IMR-90 (cell line): ENCODE results near the gene FANCM. TPM values are rescaled to one million over a fixed set of nuclear protein-coding genes. Genes with fewer than 3 reads are reported as not detected.

ENCODE experiments used
- ATAC-seq: fragments of 200-7000 bp; cut with Tn5 transposase; 2 replicates; pipeline ENCODE4 v1.9.1; 2020; ENCODE audit warnings: low read depth, mild to moderate bottlenecking, moderate library complexity
- BruUV-seq: library from RNA; stranded (reverse); fragments of 400-500 nt; replicated peaks from 2 replicates; lab custom pipeline; 2021; lab: Mats Ljungman, UMichigan
- CTCF ChIA-PET: fragments of 300-600 bp; formaldehyde crosslinking; extraction: SDS; loops from one replicate; lab custom pipeline; 2021; ENCODE audit warnings: antibody characterized with exemption; lab: Yijun Ruan, JAX
- POLR2A ChIA-PET: fragments of 300-600 bp; sonication (Branson Sonifier 250); formaldehyde crosslinking; loops from one replicate; lab custom pipeline; 2022; ENCODE audit warnings: antibody characterized with exemption; ENCODE audit not compliant: unreplicated experiment; lab: Charles Lee
- DNase-seq: peaks from one replicate; pipeline ENCODE4 v3.0.0; 2013
- H2AFZ ChIP-seq: replicated peaks from 2 replicates; pipeline ENCODE3; 2013; ENCODE audit warnings: low read length, mild to moderate bottlenecking; ENCODE audit not compliant: poor library complexity
- H2AK5ac ChIP-seq: 2 replicates; pipeline ENCODE4 v1.6.1; 2013; ENCODE audit warnings: low read depth, low read length, inconsistent platforms
- H2AK9ac ChIP-seq: replicated peaks from 2 replicates; pipeline ENCODE3; 2013; ENCODE audit warnings: mild to moderate bottlenecking, low read depth, low read length, moderate library complexity; ENCODE audit not compliant: poor library complexity
- H2BK120ac ChIP-seq: 2 replicates; pipeline ENCODE4 v1.6.1; 2013; ENCODE audit warnings: low read depth, low read length, inconsistent platforms
- H2BK15ac ChIP-seq: 3 replicates; pipeline ENCODE4 v1.6.1; 2013; ENCODE audit warnings: low read depth, low read length, inconsistent platforms
- H2BK20ac ChIP-seq: 2 replicates; pipeline ENCODE4 v1.6.1; 2013; ENCODE audit warnings: low read depth, mild to moderate bottlenecking, inconsistent platforms, low read length, moderate library complexity
- H2BK5ac ChIP-seq: 2 replicates; pipeline ENCODE4 v1.6.1; 2013; ENCODE audit warnings: mild to moderate bottlenecking, low read depth, low read length, inconsistent platforms; ENCODE audit not compliant: poor library complexity, severe bottlenecking
- H3K14ac ChIP-seq: replicated peaks from 2 replicates; pipeline ENCODE4 v1.6.1; 2013; ENCODE audit warnings: low read depth, low read length, inconsistent platforms
- H3K18ac ChIP-seq: 2 replicates; pipeline ENCODE4 v1.6.1; 2013; ENCODE audit warnings: low read depth, low read length, control low read depth
- H3K23ac ChIP-seq: 2 replicates; pipeline ENCODE4 v1.6.1; 2013; ENCODE audit warnings: low read depth, low read length, inconsistent platforms
- H3K27ac ChIP-seq: 2 replicates; pipeline ENCODE4 v1.5.1; 2013; ENCODE audit warnings: mild to moderate bottlenecking, control low read depth, low read length; ENCODE audit not compliant: insufficient read depth
- H3K27me3 ChIP-seq: 2 replicates; pipeline ENCODE4 v1.6.1; 2013; ENCODE audit warnings: low read length; ENCODE audit not compliant: control insufficient read depth, insufficient read depth
- H3K36me3 ChIP-seq: 2 replicates; pipeline ENCODE4 v1.6.1; 2013; ENCODE audit warnings: low read length, mixed read lengths; ENCODE audit not compliant: control insufficient read depth, insufficient read depth
- H3K4ac ChIP-seq: 2 replicates; pipeline ENCODE4 v1.6.1; 2013; ENCODE audit warnings: low read depth, low read length, inconsistent platforms
- H3K4me1 ChIP-seq: 2 replicates; pipeline ENCODE4 v1.6.1; 2013; ENCODE audit warnings: low read length, mixed read lengths; ENCODE audit not compliant: control insufficient read depth, insufficient read depth
- H3K4me2 ChIP-seq: 2 replicates; pipeline ENCODE4 v1.6.1; 2013; ENCODE audit warnings: low read depth, mild to moderate bottlenecking, control low read depth, low read length, moderate library complexity
- H3K4me3 ChIP-seq: 2 replicates; pipeline ENCODE4 v1.5.1; 2013; ENCODE audit warnings: low read depth, mild to moderate bottlenecking, control low read depth, low read length, moderate library complexity; ENCODE audit not compliant: insufficient read depth
- H3K56ac ChIP-seq: 2 replicates; pipeline ENCODE4 v1.6.1; 2013; ENCODE audit warnings: low read length, inconsistent platforms; ENCODE audit not compliant: insufficient read depth; ENCODE audit errors: extremely low read depth
- H3K79me1 ChIP-seq, 2 experiments: 2 replicates each; pipeline ENCODE4 v1.6.1; 2013; ENCODE audit warnings: low read length in 2 of 2, inconsistent platforms in 1 of 2, low read depth in 1 of 2
- H3K9ac ChIP-seq: 2 replicates; pipeline ENCODE4 v1.6.1; 2013; ENCODE audit warnings: low read depth, low read length, control low read depth
- H3K9me1 ChIP-seq: 2 replicates; pipeline ENCODE4 v1.6.1; 2013; ENCODE audit warnings: low read length, inconsistent platforms; ENCODE audit not compliant: insufficient read depth
- H3K9me3 ChIP-seq: 2 replicates; pipeline ENCODE4 v1.6.1; 2013; ENCODE audit warnings: low read length; ENCODE audit not compliant: control insufficient read depth, insufficient read depth
- H4K20me1 ChIP-seq: 2 replicates; pipeline ENCODE4 v1.6.1; 2013; ENCODE audit warnings: low read length, inconsistent platforms; ENCODE audit not compliant: insufficient read depth
- H4K5ac ChIP-seq: 2 replicates; pipeline ENCODE4 v1.6.1; 2013; ENCODE audit warnings: mild to moderate bottlenecking, low read depth, low read length, control low read depth
- H4K8ac ChIP-seq, 2 experiments: 2 replicates each; pipeline ENCODE4 v1.6.1; 2013; ENCODE audit warnings: low read depth in 2 of 2, low read length in 2 of 2, control low read depth in 1 of 2, inconsistent platforms in 1 of 2
- H4K91ac ChIP-seq: 2 replicates; pipeline ENCODE4 v1.6.1; 2013; ENCODE audit warnings: low read depth, low read length, inconsistent platforms; ENCODE audit not compliant: insufficient read depth
- CHD1 ChIP-seq: IDR thresholded peaks from 2 replicates; pipeline ENCODE4 v1.6.1; 2012; ENCODE audit warnings: low read depth, low read length, improper control_type of control experiment
- ELK1 ChIP-seq: fragments of 150-350 bp; IDR thresholded peaks from 2 replicates; pipeline ENCODE4 v1.6.1; 2016; ENCODE audit warnings: low read depth, mild to moderate bottlenecking, low read length, moderate library complexity, borderline replicate concordance
- FOS ChIP-seq: fragments of 150-350 bp; IDR thresholded peaks from 2 replicates; pipeline ENCODE4 v1.6.1; 2016; ENCODE audit warnings: low read depth, low read length
- MAZ ChIP-seq: IDR thresholded peaks from 2 replicates; pipeline ENCODE4 v1.6.1; 2012; ENCODE audit warnings: low read depth, mild to moderate bottlenecking, low read length, improper control_type of control experiment, moderate library complexity, borderline replicate concordance
- NFE2L2 ChIP-seq: fragments of 150-350 bp; IDR thresholded peaks from 2 replicates; pipeline ENCODE4 v1.6.1; 2016; ENCODE audit warnings: low read depth, mild to moderate bottlenecking, low read length
- WGBS, 2 experiments: methylation state at CpG; one replicate each; pipeline versions ENCODE4 v1.1.5 to v1.1.7; 2013; ENCODE audit warnings: missing lambda C conversion rate in 2 of 2; ENCODE audit not compliant: insufficient read length in 1 of 2; ENCODE audit errors: extremely low coverage in 2 of 2; 5-methylcytosine and 5-hydroxymethylcytosine counted together
- dilution Hi-C: fragments of 300-500 bp; cut with HindIII; formaldehyde crosslinking; loops from one replicate; pipeline ENCODE4 v1.14.3; 2018; ENCODE audit warnings: low sequenced_read_pairs; ENCODE audit not compliant: unreplicated experiment
- in situ Hi-C: fragments of 300-500 bp; cut with MboI; formaldehyde crosslinking; loops from 3 replicates; pipeline ENCODE4 v1.14.3; 2019; ENCODE audit warnings: low sequenced_read_pairs, inconsistent platforms, mixed read lengths
- intact Hi-C: fragments of 100-400 bp; cut with micrococcal nuclease; formaldehyde crosslinking; loops from 2 replicates; pipeline ENCODE4 v1.10.0; 2022
- polyA plus RNA-seq, 3 experiments: library from polyadenylated mRNA; depleted of rRNA; stranded (reverse); fragments of >200 nt; gene quantifications; 2 replicates each; pipeline ENCODE4 v1.2.3, GENCODE V29; 2012; ENCODE audit warnings: low replicate concordance in 1 of 3
- total RNA-seq: library from RNA; depleted of rRNA; stranded (reverse); fragments of >200 nt; gene quantifications from 2 replicates; pipeline ENCODE4 v1.2.3, GENCODE V29; 2012

The FANCM gene
- total and polyA plus RNA-seq, 2 of the 4 experiments (the other 2 are of a cell fraction), result 1.7 to 7.0 TPM

- TF ChIP-seq CHD1, result no peak
- TF ChIP-seq NFE2L2, result no peak
Measured at GRCh38 chr14:45112896-45113781, 22.6 kb upstream of the FANCM start (continued).

- dilution Hi-C loops (no loop called here), in situ Hi-C loops (no loop called here), intact Hi-C loops (no loop called here)
- Histone ChIP-seq H2AK5ac (no peak overlapping the region), H3K9me3 (no peaks in the 10 kb centered on the region), H3K9me1 (no peaks in the 10 kb centered on the region), H4K91ac (no peak overlapping the region), H2AFZ (no peak overlapping the region), H3K27me3 (no peaks in the 10 kb centered on the region), H2BK5ac (no peak overlapping the region), H3K36me3 (peaks cover 31% of the 10 kb centered on the region), H3K27ac (no peak overlapping the region), H3K4me2 (no peak overlapping the region), H2AK9ac (no peak overlapping the region), H3K23ac (no peak overlapping the region), H4K5ac (no peak overlapping the region), H3K4me1 (peaks cover 6% of the 10 kb centered on the region; the same call in 1 of the 2 replicates), H2BK120ac (no peak overlapping the region), H3K4ac (no peak overlapping the region), H4K8ac (no peak overlapping the region), H3K4me3 (no peak overlapping the region), H2BK20ac (no peak overlapping the region), H2BK15ac (no peak overlapping the region), H3K18ac (no peak overlapping the region), H3K79me1 (peaks cover 0 to 9% of the 10 kb centered on the region in 2 experiments; a peak in 2 of 4 replicates), H3K9ac (no peak overlapping the region), H4K20me1 (peaks cover 4% of the 10 kb centered on the region; the same call in 1 of the 2 replicates), H3K14ac (no peak overlapping the region), H3K56ac (no peak overlapping the region)
- no TSS peak for BruUV-seq
- ChIA-PET POLR2A (interaction anchor here (0.7 kb wide), 1 partner anchor 8 kb away, joined by 4 read pairs; no protein-coding TSS in a partner anchor), CTCF (no interaction called here)
- ATAC-seq, result no peak
- TF ChIP-seq CHD1 (no peak), FOS (no peak), MAZ (no peak), ELK1 (no peak)
- no CpG with 5 or more reads among the region's 3 CpGs for WGBS, 2 experiments
- no peak for DNase-seq
Measured at GRCh38 chr14:45114327-45114726, 21.4 kb upstream of the FANCM start.
